HK-2 (cell line): ENCODE measurements around the gene PRSS8.

Source experiments
- DNase-seq: peaks from one replicate; pipeline ENCODE4 v3.0.0-alpha.2; 2018; ENCODE audit not compliant: unreplicated experiment

PRSS8 gene

GRCh38 chr16:31082368-31083045 lies 53.0 kb downstream of the PRSS8 start:
- no peak for DNase-seq
